IMR-90 (cell line): Measurements from ENCODE around the gene TJP1. TPM values are rescaled to one million over a fixed set of nuclear protein-coding genes. Genes with fewer than 3 reads are reported as not detected.

ENCODE experiments used
- ATAC-seq: fragments of 200-7000 bp; cut with Tn5 transposase; 2 replicates; pipeline ENCODE4 v1.9.1; 2020; ENCODE audit warnings: low read depth, mild to moderate bottlenecking, moderate library complexity
- BruUV-seq: library from RNA; stranded (reverse); fragments of 400-500 nt; replicated peaks from 2 replicates; lab custom pipeline; 2021; lab: Mats Ljungman, UMichigan
- CTCF ChIA-PET: fragments of 300-600 bp; formaldehyde crosslinking; extraction: SDS; loops from one replicate; lab custom pipeline; 2021; ENCODE audit warnings: antibody characterized with exemption; lab: Yijun Ruan, JAX
- POLR2A ChIA-PET: fragments of 300-600 bp; sonication (Branson Sonifier 250); formaldehyde crosslinking; loops from one replicate; lab custom pipeline; 2022; ENCODE audit warnings: antibody characterized with exemption; ENCODE audit not compliant: unreplicated experiment; lab: Charles Lee
- DNase-seq: peaks from one replicate; pipeline ENCODE4 v3.0.0; 2013
- H2AFZ ChIP-seq: replicated peaks from 2 replicates; pipeline ENCODE3; 2013; ENCODE audit warnings: low read length, mild to moderate bottlenecking; ENCODE audit not compliant: poor library complexity
- H2AK5ac ChIP-seq: 2 replicates; pipeline ENCODE4 v1.6.1; 2013; ENCODE audit warnings: low read depth, low read length, inconsistent platforms
- H2AK9ac ChIP-seq: replicated peaks from 2 replicates; pipeline ENCODE3; 2013; ENCODE audit warnings: mild to moderate bottlenecking, low read depth, low read length, moderate library complexity; ENCODE audit not compliant: poor library complexity
- H2BK120ac ChIP-seq: 2 replicates; pipeline ENCODE4 v1.6.1; 2013; ENCODE audit warnings: low read depth, low read length, inconsistent platforms
- H2BK15ac ChIP-seq: 3 replicates; pipeline ENCODE4 v1.6.1; 2013; ENCODE audit warnings: low read depth, low read length, inconsistent platforms
- H2BK20ac ChIP-seq: 2 replicates; pipeline ENCODE4 v1.6.1; 2013; ENCODE audit warnings: low read depth, mild to moderate bottlenecking, inconsistent platforms, low read length, moderate library complexity
- H2BK5ac ChIP-seq: 2 replicates; pipeline ENCODE4 v1.6.1; 2013; ENCODE audit warnings: mild to moderate bottlenecking, low read depth, low read length, inconsistent platforms; ENCODE audit not compliant: poor library complexity, severe bottlenecking
- H3K14ac ChIP-seq: replicated peaks from 2 replicates; pipeline ENCODE4 v1.6.1; 2013; ENCODE audit warnings: low read depth, low read length, inconsistent platforms
- H3K18ac ChIP-seq: 2 replicates; pipeline ENCODE4 v1.6.1; 2013; ENCODE audit warnings: low read depth, low read length, control low read depth
- H3K23ac ChIP-seq: 2 replicates; pipeline ENCODE4 v1.6.1; 2013; ENCODE audit warnings: low read depth, low read length, inconsistent platforms
- H3K27ac ChIP-seq: 2 replicates; pipeline ENCODE4 v1.5.1; 2013; ENCODE audit warnings: mild to moderate bottlenecking, control low read depth, low read length; ENCODE audit not compliant: insufficient read depth
- H3K27me3 ChIP-seq: 2 replicates; pipeline ENCODE4 v1.6.1; 2013; ENCODE audit warnings: low read length; ENCODE audit not compliant: control insufficient read depth, insufficient read depth
- H3K36me3 ChIP-seq: 2 replicates; pipeline ENCODE4 v1.6.1; 2013; ENCODE audit warnings: low read length, mixed read lengths; ENCODE audit not compliant: control insufficient read depth, insufficient read depth
- H3K4ac ChIP-seq: 2 replicates; pipeline ENCODE4 v1.6.1; 2013; ENCODE audit warnings: low read depth, low read length, inconsistent platforms
- H3K4me1 ChIP-seq: 2 replicates; pipeline ENCODE4 v1.6.1; 2013; ENCODE audit warnings: low read length, mixed read lengths; ENCODE audit not compliant: control insufficient read depth, insufficient read depth
- H3K4me2 ChIP-seq: 2 replicates; pipeline ENCODE4 v1.6.1; 2013; ENCODE audit warnings: low read depth, mild to moderate bottlenecking, control low read depth, low read length, moderate library complexity
- H3K4me3 ChIP-seq: 2 replicates; pipeline ENCODE4 v1.5.1; 2013; ENCODE audit warnings: low read depth, mild to moderate bottlenecking, control low read depth, low read length, moderate library complexity; ENCODE audit not compliant: insufficient read depth
- H3K56ac ChIP-seq: 2 replicates; pipeline ENCODE4 v1.6.1; 2013; ENCODE audit warnings: low read length, inconsistent platforms; ENCODE audit not compliant: insufficient read depth; ENCODE audit errors: extremely low read depth
- H3K79me1 ChIP-seq, 2 experiments: 2 replicates each; pipeline ENCODE4 v1.6.1; 2013; ENCODE audit warnings: low read length in 2 of 2, inconsistent platforms in 1 of 2, low read depth in 1 of 2
- H3K9ac ChIP-seq: 2 replicates; pipeline ENCODE4 v1.6.1; 2013; ENCODE audit warnings: low read depth, low read length, control low read depth
- H3K9me1 ChIP-seq: 2 replicates; pipeline ENCODE4 v1.6.1; 2013; ENCODE audit warnings: low read length, inconsistent platforms; ENCODE audit not compliant: insufficient read depth
- H3K9me3 ChIP-seq: 2 replicates; pipeline ENCODE4 v1.6.1; 2013; ENCODE audit warnings: low read length; ENCODE audit not compliant: control insufficient read depth, insufficient read depth
- H4K20me1 ChIP-seq: 2 replicates; pipeline ENCODE4 v1.6.1; 2013; ENCODE audit warnings: low read length, inconsistent platforms; ENCODE audit not compliant: insufficient read depth
- H4K5ac ChIP-seq: 2 replicates; pipeline ENCODE4 v1.6.1; 2013; ENCODE audit warnings: mild to moderate bottlenecking, low read depth, low read length, control low read depth
- H4K8ac ChIP-seq, 2 experiments: 2 replicates each; pipeline ENCODE4 v1.6.1; 2013; ENCODE audit warnings: low read depth in 2 of 2, low read length in 2 of 2, control low read depth in 1 of 2, inconsistent platforms in 1 of 2
- H4K91ac ChIP-seq: 2 replicates; pipeline ENCODE4 v1.6.1; 2013; ENCODE audit warnings: low read depth, low read length, inconsistent platforms; ENCODE audit not compliant: insufficient read depth
- BHLHE40 ChIP-seq: fragments of 150-350 bp; IDR thresholded peaks from 2 replicates; pipeline ENCODE4 v1.6.1; 2016; ENCODE audit warnings: mild to moderate bottlenecking, low read depth, low read length
- CEBPB ChIP-seq: IDR thresholded peaks from 2 replicates; pipeline ENCODE4 v1.6.1; 2012; ENCODE audit warnings: low read depth, low read length, improper control_type of control experiment
- CHD1 ChIP-seq: IDR thresholded peaks from 2 replicates; pipeline ENCODE4 v1.6.1; 2012; ENCODE audit warnings: low read depth, low read length, improper control_type of control experiment
- CTCF ChIP-seq: conservative IDR thresholded peaks from 2 replicates; pipeline ENCODE4 v1.5.1; 2012; ENCODE audit warnings: mild to moderate bottlenecking, low read depth, low read length, improper control_type of control experiment
- ELK1 ChIP-seq: fragments of 150-350 bp; IDR thresholded peaks from 2 replicates; pipeline ENCODE4 v1.6.1; 2016; ENCODE audit warnings: low read depth, mild to moderate bottlenecking, low read length, moderate library complexity, borderline replicate concordance
- MAFK ChIP-seq: IDR thresholded peaks from 2 replicates; pipeline ENCODE4 v1.6.1; 2012; ENCODE audit warnings: low read depth, low read length, improper control_type of control experiment
- MAZ ChIP-seq: IDR thresholded peaks from 2 replicates; pipeline ENCODE4 v1.6.1; 2012; ENCODE audit warnings: low read depth, mild to moderate bottlenecking, low read length, improper control_type of control experiment, moderate library complexity, borderline replicate concordance
- MXI1 ChIP-seq: IDR thresholded peaks from 2 replicates; pipeline ENCODE4 v1.6.1; 2012; ENCODE audit warnings: low read depth, mild to moderate bottlenecking, low read length, moderate library complexity, borderline replicate concordance
- POLR2A ChIP-seq: IDR thresholded peaks from 2 replicates; pipeline ENCODE4 v1.6.1; 2012; ENCODE audit warnings: mild to moderate bottlenecking, low read depth, low read length
- RAD21 ChIP-seq: IDR thresholded peaks from 2 replicates; pipeline ENCODE4 v1.6.1; 2012; ENCODE audit warnings: low read length, improper control_type of control experiment
- RCOR1 ChIP-seq: IDR thresholded peaks from 2 replicates; pipeline ENCODE4 v1.6.1; 2012; ENCODE audit warnings: mild to moderate bottlenecking, low read length, improper control_type of control experiment; ENCODE audit not compliant: insufficient replicate concordance
- RFX5 ChIP-seq: IDR thresholded peaks from 2 replicates; pipeline ENCODE4 v1.8.0; 2012; ENCODE audit warnings: low read depth, mild to moderate bottlenecking, low read length, moderate library complexity
- SMC3 ChIP-seq: fragments of 150-350 bp; IDR thresholded peaks from 2 replicates; pipeline ENCODE4 v1.6.1; 2016; ENCODE audit warnings: low read depth, mild to moderate bottlenecking, antibody characterized with exemption, low read length, moderate library complexity
- WGBS, 2 experiments: methylation state at CpG; one replicate each; pipeline versions ENCODE4 v1.1.5 to v1.1.7; 2013; ENCODE audit warnings: missing lambda C conversion rate in 2 of 2; ENCODE audit not compliant: insufficient read length in 1 of 2; ENCODE audit errors: extremely low coverage in 2 of 2; 5-methylcytosine and 5-hydroxymethylcytosine counted together
- dilution Hi-C: fragments of 300-500 bp; cut with HindIII; formaldehyde crosslinking; loops from one replicate; pipeline ENCODE4 v1.14.3; 2018; ENCODE audit warnings: low sequenced_read_pairs; ENCODE audit not compliant: unreplicated experiment
- in situ Hi-C: fragments of 300-500 bp; cut with MboI; formaldehyde crosslinking; loops from 3 replicates; pipeline ENCODE4 v1.14.3; 2019; ENCODE audit warnings: low sequenced_read_pairs, inconsistent platforms, mixed read lengths
- intact Hi-C: fragments of 100-400 bp; cut with micrococcal nuclease; formaldehyde crosslinking; loops from 2 replicates; pipeline ENCODE4 v1.10.0; 2022
- polyA plus RNA-seq, 3 experiments: library from polyadenylated mRNA; depleted of rRNA; stranded (reverse); fragments of >200 nt; gene quantifications; 2 replicates each; pipeline ENCODE4 v1.2.3, GENCODE V29; 2012; ENCODE audit warnings: low replicate concordance in 1 of 3
- total RNA-seq: library from RNA; depleted of rRNA; stranded (reverse); fragments of >200 nt; gene quantifications from 2 replicates; pipeline ENCODE4 v1.2.3, GENCODE V29; 2012

Gene TJP1
- total and polyA plus RNA-seq, 2 of the 4 experiments (the other 2 are of a cell fraction) = 42.2 to 43.4 TPM

DNA sequence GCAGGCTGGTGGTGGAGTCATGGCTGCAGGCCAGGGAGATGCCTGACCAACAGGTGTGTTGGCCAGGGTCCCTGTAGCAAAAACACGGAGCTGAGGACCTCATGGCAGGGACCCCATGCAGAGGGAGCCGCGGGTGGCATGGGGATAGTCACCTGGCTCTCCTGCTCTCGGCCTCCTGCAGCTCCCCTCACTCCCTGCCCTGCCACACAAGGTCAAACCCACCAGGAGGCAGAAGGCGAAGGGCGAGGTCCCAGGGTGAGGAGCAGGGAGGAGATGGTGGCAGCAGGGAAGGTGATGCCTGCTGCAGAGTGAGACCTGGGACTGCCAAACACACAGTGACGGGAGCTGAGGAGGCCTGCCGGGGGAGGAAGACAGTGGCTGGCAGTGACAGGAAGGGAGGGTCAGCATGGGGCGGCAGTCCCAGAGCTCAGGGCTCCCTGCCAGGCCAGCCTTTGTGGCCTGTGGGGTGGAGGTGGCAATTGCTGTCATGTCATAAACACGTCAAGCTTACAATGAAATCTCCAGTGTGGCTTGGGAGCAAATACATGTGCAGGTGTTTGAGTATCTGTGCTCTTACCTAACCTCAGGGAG, 144.3 kb downstream of the TJP1 start:
- 89% methylated on average over 1 of the region's 10 CpGs; no CpG with 5 or more reads in 1 of the 2 experiments for WGBS, 2 experiments
- Histone ChIP-seq H3K14ac (no peak overlapping the region), H3K4ac (peak overlapping the region; percentile 46), H3K9ac (no peak overlapping the region), H2BK15ac (no peak overlapping the region), H3K56ac (no peak overlapping the region), H4K91ac (no peak overlapping the region), H2AK5ac (peak overlapping the region; percentile 62; the same call in 1 of the 2 replicates), H2BK5ac (no peak overlapping the region), H3K9me1 (no peaks in the 10 kb centered on the region; the same call in 1 of the 2 replicates), H3K4me2 (no peak overlapping the region), H3K4me1 (peaks cover 5% of the 10 kb centered on the region; the same call in 1 of the 2 replicates), H3K9me3 (no peaks in the 10 kb centered on the region), H2AFZ (no peak overlapping the region), H2BK120ac (no peak overlapping the region), H3K36me3 (no peaks in the 10 kb centered on the region), H4K20me1 (no peaks in the 10 kb centered on the region), H3K27ac (no peak overlapping the region), H3K79me1 (peaks cover 0 to 4% of the 10 kb centered on the region in 2 experiments; a peak in 1 of 4 replicates), H4K5ac (no peak overlapping the region), H3K18ac (no peak overlapping the region), H4K8ac (no peak overlapping the region), H2BK20ac (no peak overlapping the region), H2AK9ac (peak overlapping the region; percentile 40), H3K4me3 (no peak overlapping the region), H3K23ac (no peak overlapping the region), H3K27me3 (no peaks in the 10 kb centered on the region)
- ATAC-seq (no peak), DNase-seq (no peak)
- TF ChIP-seq RCOR1 (no peak), CEBPB (no peak), MAZ (no peak), BHLHE40 (no peak), CHD1 (no peak), MAFK (no peak), SMC3 (no peak), POLR2A (no peak), CTCF (no peak), RAD21 (no peak), RFX5 (no peak), MXI1 (no peak), ELK1 (no peak)
- ChIA-PET CTCF (interaction anchor here (0.9 kb wide), 1 partner anchor 16 kb away, joined by 3 read pairs; no protein-coding TSS in a partner anchor), POLR2A (no interaction called here)
- in situ Hi-C loops (loop anchor here (10.0 kb wide), 1 partner anchor 257 kb away; no protein-coding TSS in a partner anchor), intact Hi-C loops (no loop called here), dilution Hi-C loops (no loop called here)
- BruUV-seq = no TSS peak
